Upper lobe of left lung (tissue), 4 donors: ENCODE measurements around the gene SLC4A7.

Source experiments
- CTCF ChIP-seq, 6 experiments: fragments of 450-650 bp in 4 of 6; fragments of 200-600 bp in 2 of 6; sonication (generic) in 2 of 6; IDR thresholded peaks; one replicate each; pipeline ENCODE4 v1.5.1; 2016 to 2019; ENCODE audit warnings: antibody characterized with exemption in 6 of 6
- POLR2A ChIP-seq, 4 donors: fragments of 450-650 bp; IDR thresholded peaks; one replicate each; pipeline ENCODE4 v1.5.1; 2016 to 2017; ENCODE audit warnings: antibody characterized with exemption in 4 of 4, mild to moderate bottlenecking in 2 of 4
- POLR2AphosphoS5 ChIP-seq, 2 donors: sonication (generic); formaldehyde crosslinking; IDR thresholded peaks; one replicate each; pipeline ENCODE4 v1.5.1; 2017; ENCODE audit warnings: antibody characterized with exemption in 2 of 2

- no peak for TF ChIP-seq POLR2A (IDR thresholded peaks at IDR 0.05)
- no peak for TF ChIP-seq CTCF (IDR thresholded peaks at IDR 0.05)
- TF ChIP-seq POLR2AphosphoS5 (IDR thresholded peaks at IDR 0.05): no peak
These were observed 42.6 kb upstream of the SLC4A7 start for GRCh38 chr3:27526614-27527315.
